HG03103 (cell line): ENCODE measurements around the gene HYAL3.

Source experiments
- ATAC-seq: cut with Tn5 transposase; IDR thresholded peaks from one replicate; pipeline ENCODE4 v1.9.1; 2021; ENCODE audit warnings: low read depth; ENCODE audit not compliant: unreplicated experiment

The HYAL3 gene

DNA sequence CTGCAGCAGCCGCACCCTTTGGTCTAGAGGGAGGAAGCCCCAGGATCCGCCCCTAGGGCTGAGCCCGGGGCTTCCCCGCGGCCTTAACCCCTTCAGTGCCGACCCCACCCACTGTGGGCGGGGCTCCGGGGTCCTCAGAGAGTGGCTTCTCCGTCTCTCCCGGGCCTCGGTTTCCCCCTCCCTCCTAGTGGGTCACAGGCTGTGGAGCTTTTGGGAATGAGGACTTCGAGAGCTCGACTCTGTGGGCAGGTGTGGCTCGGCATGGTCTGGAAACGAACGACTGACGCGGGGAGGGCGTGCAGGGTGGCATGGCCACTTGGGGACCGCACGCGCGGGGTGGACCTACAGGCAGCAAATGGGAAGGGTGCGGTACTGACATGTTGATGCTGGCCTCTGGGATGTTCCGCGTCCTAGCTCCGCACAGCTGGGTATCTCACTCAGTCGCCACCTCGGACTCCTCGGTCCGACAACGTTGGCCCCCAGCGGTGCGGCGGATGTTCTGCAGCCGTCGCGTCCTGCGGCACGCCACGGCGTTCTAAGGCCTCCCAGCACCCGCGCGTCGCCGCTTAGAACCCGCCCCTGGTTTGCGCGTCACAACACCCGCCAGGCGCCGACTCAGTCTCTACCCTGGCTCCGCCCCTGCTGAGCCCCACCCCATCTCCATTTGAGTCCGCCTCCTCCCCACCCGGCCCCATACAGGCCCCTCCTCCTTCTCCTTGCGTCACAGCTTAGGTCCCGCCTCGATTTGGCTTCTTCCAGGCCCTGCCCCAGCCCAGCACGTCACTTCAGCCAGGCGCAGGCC is at the start of gene HYAL3, which contains the start of gene NAA80:
HYAL3 (minus strand) TSS at position 570 of the 802 bp plus-strand sequence. CDS start 3,803 bp downstream, outside the sequence.
NAA80 (minus strand) TSS at position 570 of the 802 bp plus-strand sequence. CDS start 1,942 bp downstream, outside the sequence.
- peak; percentile 73 for ATAC-seq

DNA sequence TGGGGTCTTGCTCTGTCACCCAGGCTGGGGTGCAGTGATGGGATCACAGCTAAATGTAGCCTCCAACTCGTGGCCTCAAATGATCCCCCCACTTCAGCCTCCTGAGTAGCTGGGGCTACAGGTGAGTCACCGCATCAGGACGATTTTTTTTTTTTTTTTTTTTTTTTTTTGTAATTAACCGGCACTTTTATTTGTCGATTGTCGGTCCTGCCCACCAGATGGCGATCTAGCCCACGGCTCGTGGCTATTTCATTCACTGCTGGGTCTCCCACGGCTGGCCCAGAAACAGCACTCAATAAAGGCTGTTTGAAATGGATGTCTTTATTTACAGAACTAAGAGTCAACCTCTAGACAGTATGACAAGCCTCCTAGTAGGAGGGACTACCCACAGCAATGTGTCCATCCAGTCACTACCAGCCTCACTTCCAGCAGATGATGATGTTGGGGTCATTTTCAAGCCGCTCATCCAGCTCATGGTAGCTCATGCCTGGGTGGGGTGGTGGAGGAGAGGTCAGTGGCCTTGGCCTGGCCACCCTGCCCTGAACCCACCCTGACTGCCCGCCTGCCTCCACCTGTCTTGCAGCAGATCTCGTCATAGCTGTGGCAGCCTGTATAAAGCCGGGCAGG is 48.1 kb upstream of the HYAL3 start:
- ATAC-seq, result no peak

GRCh38 chr3:50345586-50346234 is 46.5 kb upstream of the HYAL3 start, which contains the start of gene ZMYND10:
ZMYND10 (minus strand) TSS chr3:50345732; CDS start chr3:50345579, 153 bp downstream.
- no peak for ATAC-seq

DNA sequence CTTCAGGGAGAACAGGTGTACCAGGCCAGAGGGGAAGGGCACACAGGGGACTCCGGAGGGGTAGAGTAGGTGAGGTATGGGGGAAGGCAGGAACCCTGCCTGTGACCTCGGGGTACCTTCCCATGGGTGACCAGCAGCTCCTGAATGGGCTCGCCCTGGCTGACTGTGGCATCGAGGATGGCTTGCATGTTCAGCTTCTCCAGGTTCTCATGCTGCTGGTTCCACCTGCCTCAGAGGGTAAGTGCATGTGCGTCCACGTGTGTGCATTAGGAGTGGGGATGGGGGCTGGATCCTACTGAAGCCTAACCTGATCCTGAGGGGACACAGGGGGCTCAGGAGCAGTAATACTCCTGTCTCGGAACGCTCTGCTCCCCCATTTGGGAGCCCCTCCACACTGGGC is 45.8 kb upstream of the HYAL3 start:
- ATAC-seq, result no peak

- ATAC-seq, result no peak
Observed at GRCh38 chr3:50342813-50343633, 43.8 kb upstream of the HYAL3 start.

GRCh38 chr3:50341996-50342650 is 42.9 kb upstream of the HYAL3 start:
- no peak for ATAC-seq

DNA sequence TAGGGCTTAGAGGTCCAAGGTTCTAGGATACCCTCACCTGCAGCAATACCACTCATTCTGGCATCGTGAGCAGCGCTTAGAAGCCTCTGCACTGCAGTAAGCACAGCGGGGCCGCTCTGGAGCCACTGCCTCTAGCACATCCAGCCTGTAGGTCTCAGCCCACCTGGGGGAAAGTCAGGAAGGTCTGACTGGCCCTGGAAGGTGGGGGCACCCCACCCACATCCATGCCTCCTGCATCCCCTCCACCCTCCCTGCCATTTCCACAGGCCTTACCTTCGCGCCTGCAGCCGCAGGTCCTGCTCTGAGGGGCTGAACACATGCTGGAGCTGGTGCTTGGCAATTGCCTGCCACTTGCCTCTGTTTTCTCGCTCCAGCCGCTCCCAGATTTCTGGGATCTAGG is 42.3 kb upstream of the HYAL3 start:
- no peak for ATAC-seq

DNA sequence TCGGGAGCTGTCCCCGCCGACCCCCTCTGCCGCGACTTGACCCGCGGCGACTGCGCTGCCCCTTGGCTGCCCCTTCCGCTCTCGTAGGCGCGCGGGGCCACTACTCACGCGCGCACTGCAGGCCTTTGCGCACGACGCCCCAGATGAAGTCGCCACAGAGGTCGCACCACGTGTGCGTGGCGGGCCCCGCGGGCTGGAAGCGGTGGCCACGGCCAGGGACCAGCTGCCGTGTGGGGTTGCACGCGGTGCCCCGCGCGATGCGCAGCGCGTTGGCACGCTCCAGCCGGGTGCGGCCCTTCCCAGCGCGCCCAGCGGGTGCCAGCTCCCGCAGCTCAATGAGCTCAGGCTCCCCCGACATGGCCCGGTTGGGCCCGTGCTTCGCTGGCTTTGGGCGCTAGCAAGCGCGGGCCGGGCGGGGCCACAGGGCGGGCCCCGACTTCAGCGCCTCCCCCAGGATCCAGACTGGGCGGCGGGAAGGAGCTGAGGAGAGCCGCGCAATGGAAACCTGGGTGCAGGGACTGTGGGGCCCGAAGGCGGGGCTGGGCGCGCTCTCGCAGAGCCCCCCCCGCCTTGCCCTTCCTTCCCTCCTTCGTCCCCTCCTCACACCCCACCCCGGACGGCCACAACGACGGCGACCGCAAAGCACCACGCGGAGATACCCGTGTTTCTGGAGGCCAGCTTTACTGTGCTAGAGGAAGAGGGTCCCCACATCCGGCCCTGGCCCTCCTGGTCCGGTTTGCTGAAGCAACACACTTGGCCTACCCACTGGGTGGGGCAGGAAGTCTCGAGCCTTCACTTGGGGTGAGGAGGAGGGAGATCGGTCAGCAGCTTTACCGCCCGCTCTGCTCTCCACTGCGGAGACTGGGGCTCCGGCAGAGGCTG is 41.5 kb upstream of the HYAL3 start, which contains the start of gene RASSF1:
RASSF1 (minus strand) TSS at position 389 of the 882 bp plus-strand sequence; CDS start at position 358, 31 bp downstream.
- ATAC-seq, result no peak

DNA sequence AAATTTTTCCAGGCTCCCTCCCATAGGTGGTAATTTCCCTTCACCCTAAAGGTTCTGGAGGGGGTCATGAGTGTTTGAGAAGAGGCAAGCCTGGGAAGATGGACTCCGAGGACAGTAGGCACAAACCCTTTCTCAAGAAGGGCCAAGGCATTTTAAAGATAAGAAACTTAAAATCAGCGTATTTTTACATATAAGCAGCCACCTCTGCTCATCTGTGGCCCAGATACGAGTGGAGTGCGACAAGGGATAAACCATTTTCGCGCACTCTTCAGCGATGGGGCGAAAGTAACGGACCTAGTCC is 40.9 kb upstream of the HYAL3 start:
- no peak for ATAC-seq

DNA sequence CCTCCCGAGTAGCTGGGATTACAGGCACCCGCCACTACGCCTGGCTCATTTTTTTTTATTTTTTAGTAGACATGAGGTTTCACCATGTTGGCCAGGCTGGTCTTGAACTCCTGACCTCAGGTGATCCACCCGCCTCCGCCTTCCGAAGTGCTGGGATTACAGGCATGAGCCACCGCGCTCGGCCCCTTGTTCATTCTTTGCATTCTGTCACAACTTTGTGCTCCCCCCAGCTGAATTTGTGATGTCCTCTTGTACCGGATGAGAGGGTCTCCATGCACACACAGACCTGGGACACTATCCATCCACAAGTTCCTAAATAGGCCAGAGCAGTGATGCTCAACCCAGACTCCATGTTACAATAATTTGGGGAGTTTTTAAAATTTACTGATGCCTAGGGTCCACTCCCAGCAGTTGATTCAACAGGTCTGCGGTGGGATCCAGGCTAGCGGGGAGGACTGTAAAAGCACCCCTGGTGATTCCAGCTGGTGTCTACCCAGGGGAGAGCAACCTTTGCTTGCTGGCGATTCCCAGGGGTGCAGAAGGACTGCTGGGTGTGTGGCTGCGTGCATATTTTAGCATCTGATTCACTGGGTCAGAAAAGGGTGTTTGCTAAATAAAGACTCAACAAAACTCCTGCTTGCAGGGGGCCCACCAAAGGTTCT is 40.4 kb upstream of the HYAL3 start:
- no peak for ATAC-seq

GRCh38 chr3:50338965-50339364 is 39.8 kb upstream of the HYAL3 start:
- ATAC-seq, result no peak

DNA sequence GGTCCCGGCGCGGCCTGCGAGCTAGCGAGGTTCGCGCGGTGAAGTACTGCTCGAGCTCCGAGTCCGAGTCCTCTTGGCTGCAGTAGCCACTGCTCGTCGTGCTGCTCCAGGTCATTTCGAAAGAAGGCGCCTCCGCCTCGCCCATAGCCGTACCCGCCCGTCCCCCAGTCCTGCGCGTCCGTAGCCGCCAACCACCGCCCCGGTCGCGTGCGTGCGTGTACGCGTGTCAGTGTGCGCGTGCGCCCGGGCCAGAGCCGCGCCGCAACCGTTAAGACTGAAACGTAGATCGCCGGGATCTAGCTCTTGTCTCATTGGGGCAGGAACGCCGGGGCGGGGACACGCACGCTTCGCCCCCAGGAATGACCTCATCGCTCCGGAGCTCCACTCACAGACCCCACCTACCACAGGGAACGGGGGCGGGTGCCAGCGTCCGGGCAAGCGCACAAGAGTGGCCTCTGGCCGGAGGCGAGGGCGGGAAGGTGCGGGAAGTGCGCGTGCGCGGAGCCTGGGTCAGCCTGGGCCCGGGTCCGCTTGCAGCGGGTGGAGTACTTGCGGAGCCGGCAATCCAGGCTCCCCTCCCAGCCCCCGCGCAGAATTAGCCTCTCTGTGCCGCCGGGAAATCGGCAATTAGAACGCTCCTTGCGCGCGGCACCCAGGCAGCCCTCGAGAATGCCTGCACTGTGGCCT is 38.1 kb upstream of the HYAL3 start:
- ATAC-seq, result peak; percentile 67

GRCh38 chr3:50336452-50337174 is 37.4 kb upstream of the HYAL3 start:
- ATAC-seq, result peak; percentile 31

GRCh38 chr3:50334339-50335075 is 35.3 kb upstream of the HYAL3 start:
- no peak for ATAC-seq

DNA sequence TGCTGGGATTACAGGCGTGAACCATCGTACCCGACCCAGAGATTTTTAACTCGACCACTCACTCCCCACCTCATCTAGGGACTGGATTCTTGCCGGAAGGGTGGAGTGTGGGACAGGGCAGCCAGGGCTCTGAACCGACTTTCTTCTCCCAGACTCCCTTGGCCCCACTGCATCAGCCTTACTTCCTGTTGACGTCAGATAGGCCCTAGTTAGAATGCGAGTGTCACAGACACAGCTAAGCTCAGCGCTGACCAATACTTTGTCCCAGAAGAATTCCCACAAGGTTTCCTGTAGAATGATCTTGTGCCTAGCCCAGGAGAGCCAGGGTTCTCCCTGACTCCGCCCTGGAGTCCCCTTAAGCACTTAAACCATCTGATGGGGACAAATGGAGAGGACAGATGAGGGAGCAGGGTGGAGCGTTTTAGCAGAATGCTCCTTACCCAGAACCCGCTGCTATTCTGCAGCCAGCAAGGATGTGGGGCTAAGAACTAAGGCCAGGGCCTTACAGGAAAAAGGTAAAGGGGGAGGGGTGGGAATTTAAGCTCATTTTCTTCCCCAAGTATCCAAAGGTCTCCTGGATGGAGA is 34.6 kb upstream of the HYAL3 start:
- no peak for ATAC-seq

DNA sequence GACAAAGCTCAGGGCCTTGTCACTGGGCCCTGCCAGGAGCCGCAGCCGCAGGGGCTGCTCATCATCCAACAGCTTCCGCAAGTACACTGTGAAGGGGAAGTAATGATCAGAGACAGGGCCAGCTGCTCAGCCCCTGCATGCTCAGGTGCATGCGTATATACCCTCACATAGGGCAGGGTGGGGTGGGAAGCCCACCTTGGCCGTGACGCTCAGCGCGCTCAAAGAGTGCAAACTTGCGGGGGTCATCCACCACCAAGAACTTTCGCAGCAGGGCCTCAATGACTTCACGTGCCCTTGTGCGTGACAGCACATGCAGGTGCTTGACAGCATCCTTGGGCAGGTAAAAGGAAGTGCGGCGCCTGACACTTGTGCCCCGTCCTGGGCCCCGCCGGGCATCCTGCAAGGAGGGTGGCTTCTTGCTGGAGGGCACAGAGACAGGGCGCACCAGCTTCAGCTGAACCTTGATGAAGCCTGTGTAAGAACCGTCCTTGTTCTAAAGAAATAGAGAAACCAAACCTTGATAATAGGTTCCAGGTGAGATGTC is 32.2 kb upstream of the HYAL3 start:
- ATAC-seq, result no peak
